ENCODE results near the gene WDR44. TPM values are rescaled to one million over a fixed set of nuclear protein-coding genes. Genes with fewer than 3 reads are reported as not detected.

Gene WDR44
- total and polyA plus RNA-seq, 2 donors (not counting 1 experiment from before 2014, with no cell fraction given) = 4.1 to 24.4 TPM

GRCh38 chrX:118325453-118325852 is 20.5 kb upstream of the WDR44 start:
- Histone ChIP-seq H4K20me1 (ENCODE audit: control insufficient read depth, insufficient read depth, low read length, poor library complexity, severe bottlenecking) (no peaks in the 10 kb centered on the region), H3K36me3 (replicated peaks in 1 of 2; ENCODE audit: control extremely low read depth in 1 of 2, control insufficient read depth in 1 of 2, extremely low read depth in 1 of 2, insufficient read depth in 2 of 2, low read length in 1 of 2) (no peaks in the 10 kb centered on the region), H2AFZ (ENCODE audit: insufficient read depth, low read depth, low read length, poor library complexity, severe bottlenecking) (no peak overlapping the region), H3K27ac (ENCODE audit: low read length in 2 of 2) (no peak overlapping the region), H3K27me3 (replicated peaks in 1 of 4; ENCODE audit: control extremely low read depth in 1 of 4, control insufficient read depth in 3 of 4, insufficient read depth in 4 of 4, low read length in 3 of 4) (no peaks in the 10 kb centered on the region), H3K9ac (ENCODE audit: low read length) (no peak overlapping the region), H3K79me2 (ENCODE audit: control insufficient read depth, insufficient read depth, low read length) (no peaks in the 10 kb centered on the region), H3K4me2 (replicated peaks; ENCODE audit: low read depth, low read length, poor library complexity, severe bottlenecking) (no peak overlapping the region), H3K9me3 (ENCODE audit: control extremely low read depth in 1 of 3, control insufficient read depth in 2 of 3, insufficient read depth in 1 of 3, low read length in 2 of 3) (no peaks in the 10 kb centered on the region), H3K4me3 (ENCODE audit: control extremely low read depth in 1 of 5, extremely low read depth in 1 of 5, insufficient read depth in 1 of 5, low read depth in 2 of 5, low read length in 4 of 5) (no peak overlapping the region), H3K4me1 (ENCODE audit: control insufficient read depth in 2 of 2, insufficient read depth in 2 of 2, low read length in 2 of 2) (no peaks in the 10 kb centered on the region)
- ATAC-seq (ENCODE audit: low read depth) = no peak
- no CpG with 5 or more reads among the region's 2 CpGs for WGBS (ENCODE audit: insufficient coverage)
- H3K4me3 Mint-ChIP-seq = no peak overlapping the region
- CTCF ChIA-PET = interaction anchor here (1.0 kb wide), 1 partner anchor 134 kb away, joined by 3 read pairs; no protein-coding TSS in a partner anchor
- H3K4me1 Mint-ChIP-seq = no peaks in the 10 kb centered on the region
- no peak overlapping the region for H3K27ac Mint-ChIP-seq
- no peak for DNase-seq
- peak; percentile 39 for TF ChIP-seq CTCF (IDR thresholded peaks at IDR 0.05)
- TF ChIP-seq EZH2 (IDR thresholded peaks at IDR 0.05; ENCODE audit: borderline replicate concordance, insufficient read depth, low read depth, low read length, poor library complexity, severe bottlenecking) = no peak
- intact Hi-C loops (cut with micrococcal nuclease) = no loop called here
- H3K27me3 Mint-ChIP-seq = no peaks in the 10 kb centered on the region
- no peaks in the 10 kb centered on the region for H3K9me3 Mint-ChIP-seq (ENCODE audit: insufficient read depth)
- POLR2A ChIA-PET = no interaction called here

- ChIA-PET CTCF (interaction anchor here (0.7 kb wide), 1 partner anchor 661 kb away, joined by 4 read pairs; no protein-coding TSS in a partner anchor), POLR2A (no interaction called here)
Measured at GRCh38 chrX:118329175-118329574, 16.7 kb upstream of the WDR44 start.

More at GRCh38 chrX:118329175-118329574, 16.7 kb upstream of the WDR44 start:
- no peak overlapping the region for H3K4me3 ChIP-seq (ENCODE audit: control extremely low read depth in 1 of 5, extremely low read depth in 1 of 5, insufficient read depth in 1 of 5, low read depth in 2 of 5, low read length in 4 of 5)
- no peaks in the 10 kb centered on the region for H3K27me3 ChIP-seq (replicated peaks in 1 of 4; ENCODE audit: control extremely low read depth in 1 of 4, control insufficient read depth in 3 of 4, insufficient read depth in 4 of 4, low read length in 3 of 4)
- no peak for TF ChIP-seq CTCF (IDR thresholded peaks at IDR 0.05)
- no peak for TF ChIP-seq EZH2 (IDR thresholded peaks at IDR 0.05; ENCODE audit: borderline replicate concordance, insufficient read depth, low read depth, low read length, poor library complexity, severe bottlenecking)
- 0% methylated on average over 1 of the region's 3 CpGs for WGBS (ENCODE audit: insufficient coverage)
- H3K4me1 ChIP-seq (ENCODE audit: control insufficient read depth in 2 of 2, insufficient read depth in 2 of 2, low read length in 2 of 2) = no peaks in the 10 kb centered on the region
- ATAC-seq (ENCODE audit: low read depth) (no peak), DNase-seq (no peak)
- Mint-ChIP-seq H3K27ac (no peak overlapping the region), H3K27me3 (no peaks in the 10 kb centered on the region), H3K9me3 (ENCODE audit: insufficient read depth) (no peaks in the 10 kb centered on the region), H3K4me1 (no peaks in the 10 kb centered on the region), H3K4me3 (no peak overlapping the region)
- H4K20me1 ChIP-seq (ENCODE audit: control insufficient read depth, insufficient read depth, low read length, poor library complexity, severe bottlenecking) = no peaks in the 10 kb centered on the region
- no peaks in the 10 kb centered on the region for H3K79me2 ChIP-seq (ENCODE audit: control insufficient read depth, insufficient read depth, low read length)
- H3K9me3 ChIP-seq (ENCODE audit: control extremely low read depth in 1 of 3, control insufficient read depth in 2 of 3, insufficient read depth in 1 of 3, low read length in 2 of 3) = no peaks in the 10 kb centered on the region
- no peak overlapping the region for H3K4me2 ChIP-seq (replicated peaks; ENCODE audit: low read depth, low read length, poor library complexity, severe bottlenecking)
- no peaks in the 10 kb centered on the region for H3K36me3 ChIP-seq (replicated peaks in 1 of 2; ENCODE audit: control extremely low read depth in 1 of 2, control insufficient read depth in 1 of 2, extremely low read depth in 1 of 2, insufficient read depth in 2 of 2, low read length in 1 of 2)
- no peak overlapping the region for H3K27ac ChIP-seq (ENCODE audit: low read length in 2 of 2)
- H3K9ac ChIP-seq (ENCODE audit: low read length) = no peak overlapping the region
- H2AFZ ChIP-seq (ENCODE audit: insufficient read depth, low read depth, low read length, poor library complexity, severe bottlenecking) = no peak overlapping the region
- intact Hi-C loops (cut with micrococcal nuclease) = no loop called here
